T-helper 2 cell treated with Interferon-gamma antibody and Interleukin-4, amounts not matched to agents 5 μg/mL and 100 μg/mL, for 36 hours (primary cell): Measurements from ENCODE around the gene SERGEF.

Experiments used
- DNase-seq: peaks from one replicate; pipeline ENCODE4 v3.0.0; 2021; ENCODE audit warnings: low spot score
- H3K27ac Mint-ChIP-seq: one replicate; pipeline ENCODE4 v1.8.0; 2021; ENCODE audit warnings: mild to moderate bottlenecking, mixed read lengths
- H3K27me3 Mint-ChIP-seq: one replicate; pipeline ENCODE4 v1.8.0; 2021; ENCODE audit warnings: low read depth, mixed read lengths
- H3K36me3 Mint-ChIP-seq: one replicate; pipeline ENCODE4 v1.8.0; 2021; ENCODE audit warnings: low read depth, mixed read lengths
- H3K4me1 Mint-ChIP-seq: one replicate; pipeline ENCODE4 v1.8.0; 2021; ENCODE audit warnings: low read depth, mixed read lengths
- H3K4me3 Mint-ChIP-seq: one replicate; pipeline ENCODE4 v1.8.0; 2022; ENCODE audit warnings: mild to moderate bottlenecking, moderate library complexity, mixed read lengths
- H3K9me3 Mint-ChIP-seq: one replicate; pipeline ENCODE4 v1.8.0; 2021; ENCODE audit warnings: mixed read lengths

The SERGEF gene

GRCh38 chr11:17810041-17810440 lies 202.8 kb downstream of the SERGEF start:
- no peak overlapping the region for H3K4me3 Mint-ChIP-seq
- H3K27me3 Mint-ChIP-seq = no peaks in the 10 kb centered on the region
- no peak overlapping the region for H3K27ac Mint-ChIP-seq
- no peak for DNase-seq
- peaks cover 2% of the 10 kb centered on the region for H3K4me1 Mint-ChIP-seq
- H3K9me3 Mint-ChIP-seq = no peaks in the 10 kb centered on the region
- no peaks in the 10 kb centered on the region for H3K36me3 Mint-ChIP-seq

GRCh38 chr11:17807034-17807433 lies 205.8 kb downstream of the SERGEF start:
- no peak for DNase-seq
- H3K27ac Mint-ChIP-seq = no peak overlapping the region

GRCh38 chr11:17805873-17806272 lies 207.0 kb downstream of the SERGEF start:
- Mint-ChIP-seq H3K27ac (no peak overlapping the region), H3K9me3 (no peaks in the 10 kb centered on the region), H3K36me3 (no peaks in the 10 kb centered on the region), H3K4me1 (no peaks in the 10 kb centered on the region), H3K27me3 (no peaks in the 10 kb centered on the region), H3K4me3 (no peak overlapping the region)
- no peak for DNase-seq

More at GRCh38 chr11:17807034-17807433, 205.8 kb downstream of the SERGEF start:
- Mint-ChIP-seq H3K27me3 (no peaks in the 10 kb centered on the region), H3K4me1 (no peaks in the 10 kb centered on the region), H3K4me3 (no peak overlapping the region), H3K36me3 (no peaks in the 10 kb centered on the region), H3K9me3 (no peaks in the 10 kb centered on the region)

GRCh38 chr11:17805043-17805442 lies 207.8 kb downstream of the SERGEF start:
- no peaks in the 10 kb centered on the region for H3K9me3 Mint-ChIP-seq
- no peak overlapping the region for H3K27ac Mint-ChIP-seq
- no peaks in the 10 kb centered on the region for H3K27me3 Mint-ChIP-seq
- no peak for DNase-seq
- no peaks in the 10 kb centered on the region for H3K4me1 Mint-ChIP-seq
- H3K4me3 Mint-ChIP-seq = no peak overlapping the region
- no peaks in the 10 kb centered on the region for H3K36me3 Mint-ChIP-seq

GRCh38 chr11:17803754-17804334 lies 209.0 kb downstream of the SERGEF start:
- Mint-ChIP-seq H3K4me3 (no peak overlapping the region), H3K4me1 (no peaks in the 10 kb centered on the region), H3K27me3 (no peaks in the 10 kb centered on the region), H3K9me3 (no peaks in the 10 kb centered on the region), H3K27ac (no peak overlapping the region), H3K36me3 (no peaks in the 10 kb centered on the region)
- no peak for DNase-seq

GRCh38 chr11:17802491-17802890 lies 210.4 kb downstream of the SERGEF start:
- Mint-ChIP-seq H3K27me3 (no peaks in the 10 kb centered on the region), H3K27ac (no peak overlapping the region), H3K4me3 (no peak overlapping the region), H3K9me3 (no peaks in the 10 kb centered on the region), H3K36me3 (no peaks in the 10 kb centered on the region), H3K4me1 (no peaks in the 10 kb centered on the region)
- no peak for DNase-seq

- DNase-seq = no peak
- no peaks in the 10 kb centered on the region for H3K27me3 Mint-ChIP-seq
- no peak overlapping the region for H3K27ac Mint-ChIP-seq
- no peak overlapping the region for H3K4me3 Mint-ChIP-seq
- H3K36me3 Mint-ChIP-seq = no peaks in the 10 kb centered on the region
- H3K9me3 Mint-ChIP-seq = no peaks in the 10 kb centered on the region
- no peaks in the 10 kb centered on the region for H3K4me1 Mint-ChIP-seq
These were observed 211.7 kb downstream of the SERGEF start for GRCh38 chr11:17801166-17801565.

- no peaks in the 10 kb centered on the region for H3K9me3 Mint-ChIP-seq
- H3K36me3 Mint-ChIP-seq = no peaks in the 10 kb centered on the region
- no peaks in the 10 kb centered on the region for H3K27me3 Mint-ChIP-seq
- no peak overlapping the region for H3K27ac Mint-ChIP-seq
- no peaks in the 10 kb centered on the region for H3K4me1 Mint-ChIP-seq
- no peak overlapping the region for H3K4me3 Mint-ChIP-seq
- DNase-seq = no peak
These were observed 213.7 kb downstream of the SERGEF start for GRCh38 chr11:17799147-17799546.

GRCh38 chr11:17798716-17799115 lies 214.1 kb downstream of the SERGEF start:
- Mint-ChIP-seq H3K9me3 (no peaks in the 10 kb centered on the region), H3K27ac (no peak overlapping the region), H3K36me3 (no peaks in the 10 kb centered on the region), H3K27me3 (no peaks in the 10 kb centered on the region), H3K4me3 (no peak overlapping the region), H3K4me1 (no peaks in the 10 kb centered on the region)
- DNase-seq = no peak

GRCh38 chr11:17798253-17798652 lies 214.6 kb downstream of the SERGEF start:
- no peak for DNase-seq
- Mint-ChIP-seq H3K9me3 (no peaks in the 10 kb centered on the region), H3K27ac (no peak overlapping the region), H3K4me1 (no peaks in the 10 kb centered on the region), H3K36me3 (no peaks in the 10 kb centered on the region), H3K4me3 (no peak overlapping the region), H3K27me3 (no peaks in the 10 kb centered on the region)

GRCh38 chr11:17796154-17796553 lies 216.7 kb downstream of the SERGEF start:
- H3K27me3 Mint-ChIP-seq = no peaks in the 10 kb centered on the region
- DNase-seq = no peak
- no peaks in the 10 kb centered on the region for H3K9me3 Mint-ChIP-seq
- H3K4me1 Mint-ChIP-seq = no peaks in the 10 kb centered on the region
- H3K36me3 Mint-ChIP-seq = no peaks in the 10 kb centered on the region
- H3K27ac Mint-ChIP-seq = no peak overlapping the region
- no peak overlapping the region for H3K4me3 Mint-ChIP-seq

- H3K27me3 Mint-ChIP-seq = no peaks in the 10 kb centered on the region
- H3K4me3 Mint-ChIP-seq = no peak overlapping the region
- H3K9me3 Mint-ChIP-seq = no peaks in the 10 kb centered on the region
- H3K27ac Mint-ChIP-seq = no peak overlapping the region
- no peaks in the 10 kb centered on the region for H3K4me1 Mint-ChIP-seq
- H3K36me3 Mint-ChIP-seq = no peaks in the 10 kb centered on the region
- DNase-seq = no peak
These were observed 217.9 kb downstream of the SERGEF start for GRCh38 chr11:17794981-17795380.

GRCh38 chr11:17793642-17794170 lies 219.1 kb downstream of the SERGEF start:
- no peak for DNase-seq
- Mint-ChIP-seq H3K9me3 (no peaks in the 10 kb centered on the region), H3K27me3 (no peaks in the 10 kb centered on the region), H3K36me3 (no peaks in the 10 kb centered on the region), H3K27ac (no peak overlapping the region), H3K4me3 (no peak overlapping the region), H3K4me1 (no peaks in the 10 kb centered on the region)

GRCh38 chr11:17792161-17792560 lies 220.7 kb downstream of the SERGEF start:
- no peak overlapping the region for H3K27ac Mint-ChIP-seq
- H3K4me1 Mint-ChIP-seq = no peaks in the 10 kb centered on the region
- no peak overlapping the region for H3K4me3 Mint-ChIP-seq
- H3K9me3 Mint-ChIP-seq = no peaks in the 10 kb centered on the region
- H3K36me3 Mint-ChIP-seq = no peaks in the 10 kb centered on the region
- DNase-seq = no peak
- no peaks in the 10 kb centered on the region for H3K27me3 Mint-ChIP-seq

GRCh38 chr11:17791144-17791543 lies 221.7 kb downstream of the SERGEF start:
- H3K27me3 Mint-ChIP-seq = no peaks in the 10 kb centered on the region

More at GRCh38 chr11:17791144-17791543, 221.7 kb downstream of the SERGEF start:
- Mint-ChIP-seq H3K9me3 (no peaks in the 10 kb centered on the region), H3K27ac (no peak overlapping the region), H3K4me3 (no peak overlapping the region), H3K4me1 (no peaks in the 10 kb centered on the region), H3K36me3 (no peaks in the 10 kb centered on the region)
- no peak for DNase-seq
